ENCODE measurements around the gene MYOF.

Gene MYOF

GRCh38 chr10:93383562-93383981 lies 98.6 kb downstream of the MYOF start:
- TF ChIP-seq, protein P1, sequence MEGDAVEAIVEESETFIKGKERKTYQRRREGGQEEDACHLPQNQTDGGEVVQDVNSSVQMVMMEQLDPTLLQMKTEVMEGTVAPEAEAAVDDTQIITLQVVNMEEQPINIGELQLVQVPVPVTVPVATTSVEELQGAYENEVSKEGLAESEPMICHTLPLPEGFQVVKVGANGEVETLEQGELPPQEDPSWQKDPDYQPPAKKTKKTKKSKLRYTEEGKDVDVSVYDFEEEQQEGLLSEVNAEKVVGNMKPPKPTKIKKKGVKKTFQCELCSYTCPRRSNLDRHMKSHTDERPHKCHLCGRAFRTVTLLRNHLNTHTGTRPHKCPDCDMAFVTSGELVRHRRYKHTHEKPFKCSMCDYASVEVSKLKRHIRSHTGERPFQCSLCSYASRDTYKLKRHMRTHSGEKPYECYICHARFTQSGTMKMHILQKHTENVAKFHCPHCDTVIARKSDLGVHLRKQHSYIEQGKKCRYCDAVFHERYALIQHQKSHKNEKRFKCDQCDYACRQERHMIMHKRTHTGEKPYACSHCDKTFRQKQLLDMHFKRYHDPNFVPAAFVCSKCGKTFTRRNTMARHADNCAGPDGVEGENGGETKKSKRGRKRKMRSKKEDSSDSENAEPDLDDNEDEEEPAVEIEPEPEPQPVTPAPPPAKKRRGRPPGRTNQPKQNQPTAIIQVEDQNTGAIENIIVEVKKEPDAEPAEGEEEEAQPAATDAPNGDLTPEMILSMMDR (IDR thresholded peaks at IDR 0.05; ENCODE audit: extremely low read depth, missing control alignments), result no peak
- no peak for DNase-seq (ENCODE audit: low spot score)

DNA sequence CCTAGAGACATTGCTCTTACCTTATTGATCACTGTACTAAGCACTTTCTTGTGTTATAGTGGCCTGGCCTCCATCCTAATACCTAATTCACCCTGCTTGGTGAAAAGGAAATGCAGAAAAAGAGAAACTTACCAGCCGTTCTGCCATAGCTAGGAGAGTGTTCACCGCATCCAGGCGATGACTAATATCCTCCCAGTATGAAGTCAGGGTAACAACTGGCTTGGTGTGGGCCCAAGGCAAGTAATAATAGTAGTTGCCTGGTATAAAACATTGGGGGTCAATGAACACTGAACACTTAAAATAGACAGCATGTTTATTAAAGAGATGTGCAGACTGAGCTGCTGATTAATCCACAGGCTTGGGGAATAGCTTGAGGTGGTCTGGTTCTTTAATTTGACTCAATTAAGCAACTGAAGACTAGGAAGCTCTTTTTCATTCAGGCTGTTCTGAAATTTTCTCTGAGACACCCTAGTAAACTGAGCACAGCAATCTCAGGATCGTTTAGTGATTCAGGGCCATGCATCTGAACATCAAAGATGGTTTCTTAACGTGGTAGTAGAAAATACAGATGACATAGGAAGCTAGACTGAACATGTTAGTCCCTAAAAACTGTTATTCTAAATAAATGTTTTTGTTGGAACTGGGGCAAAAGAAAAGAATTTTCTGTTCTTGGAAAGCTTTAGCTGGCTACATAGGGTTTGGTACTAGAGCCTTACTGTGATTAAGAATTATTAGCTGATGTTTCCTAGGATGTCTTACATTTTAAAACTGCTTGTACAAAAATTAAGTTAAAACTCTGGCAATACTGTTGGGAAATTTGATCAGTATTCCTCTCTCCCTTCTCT lies 102.2 kb downstream of the MYOF start:
- TF ChIP-seq, protein P1 (IDR thresholded peaks at IDR 0.05; ENCODE audit: extremely low read depth, missing control alignments), result no peak
- DNase-seq (ENCODE audit: low spot score), result no peak

GRCh38 chr10:93378997-93379730 lies 103.0 kb downstream of the MYOF start:
- DNase-seq (ENCODE audit: low spot score), result no peak
- TF ChIP-seq, protein P1 (IDR thresholded peaks at IDR 0.05; ENCODE audit: extremely low read depth, missing control alignments), result no peak

DNA sequence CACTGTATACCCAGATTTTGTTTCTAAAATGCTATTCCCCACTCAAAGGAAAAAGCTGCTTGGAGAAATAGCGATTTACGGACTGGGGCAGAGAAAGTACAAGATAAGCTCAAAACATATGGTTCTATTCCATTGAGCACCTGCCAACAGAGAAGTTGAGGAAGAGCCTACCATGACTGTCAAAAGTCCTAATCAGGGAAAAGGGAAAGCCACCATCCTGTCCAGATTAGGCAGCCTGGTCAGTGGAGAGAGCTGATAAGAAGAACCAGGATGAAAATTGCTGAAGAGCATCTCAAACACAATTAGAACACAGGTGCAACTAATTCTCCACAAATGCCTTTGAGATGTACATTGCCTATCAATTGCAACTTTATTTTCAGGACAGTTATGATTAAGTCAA lies 104.1 kb downstream of the MYOF start:
- TF ChIP-seq, protein P1 (IDR thresholded peaks at IDR 0.05; ENCODE audit: extremely low read depth, missing control alignments), result no peak
- no peak for DNase-seq (ENCODE audit: low spot score)

GRCh38 chr10:93376372-93377293 lies 105.5 kb downstream of the MYOF start:
- TF ChIP-seq, protein P1 (IDR thresholded peaks at IDR 0.05; ENCODE audit: extremely low read depth, missing control alignments), result peak; percentile 83
- peak; percentile 71 for DNase-seq (ENCODE audit: low spot score)

- no peak for DNase-seq (ENCODE audit: low spot score)
- TF ChIP-seq, protein P1 (IDR thresholded peaks at IDR 0.05; ENCODE audit: extremely low read depth, missing control alignments), result no peak
Observed at GRCh38 chr10:93370961-93371360, 111.2 kb downstream of the MYOF start.

Data from GM20000 (cell line).